Activated CD4-positive, alpha-beta memory T cell treated with anti-CD3 and anti-CD28 coated beads for 36 hours (primary cell): ENCODE measurements around the gene ZNF593. TPM values are rescaled to one million over a fixed set of nuclear protein-coding genes. Genes with fewer than 3 reads are reported as not detected.
A peak's percentile ranks its signal among the peaks of the same experiment; 100 is the strongest.

Experiments used
- CTCF ChIA-PET: fragments of 350-600 bp; sonication (Branson Sonifier 250); formaldehyde crosslinking; loops from one replicate; lab custom pipeline; 2021; ENCODE audit warnings: antibody characterized with exemption, inconsistent platforms; lab: Charles Lee
- POLR2A ChIA-PET: fragments of 350-600 bp; sonication (Branson Sonifier 250); formaldehyde crosslinking; loops from one replicate; lab custom pipeline; 2021; ENCODE audit warnings: antibody characterized with exemption; lab: Charles Lee
- DNase-seq: peaks from one replicate; pipeline ENCODE4 v3.0.0-alpha.2; 2020
- H3K27ac Mint-ChIP-seq: one replicate; pipeline ENCODE4 v1.8.0; 2021; ENCODE audit warnings: mixed read lengths
- H3K27me3 Mint-ChIP-seq: one replicate; pipeline ENCODE4 v1.8.0; 2021; ENCODE audit warnings: mixed read lengths
- H3K36me3 Mint-ChIP-seq: one replicate; pipeline ENCODE4 v1.8.0; 2021; ENCODE audit warnings: mixed read lengths
- H3K4me1 Mint-ChIP-seq: one replicate; pipeline ENCODE4 v1.8.0; 2021; ENCODE audit warnings: low read depth, mixed read lengths
- H3K4me3 Mint-ChIP-seq: one replicate; pipeline ENCODE4 v1.8.0; 2021; ENCODE audit warnings: mild to moderate bottlenecking, mixed read lengths
- H3K9me3 Mint-ChIP-seq: one replicate; pipeline ENCODE4 v1.8.0; 2021; ENCODE audit warnings: mixed read lengths
- intact Hi-C: fragments of 100-400 bp; cut with micrococcal nuclease; formaldehyde crosslinking; loops from one replicate; pipeline ENCODE4 v1.15.1; 2023
- total RNA-seq, 2 experiments: library from RNA; stranded (reverse); gene quantifications; one replicate each; pipeline ENCODE4 v1.2.3, GENCODE V29; 2021

ZNF593 gene
- total RNA-seq, 2 experiments from 2014 or later: 37.4 to 38.0 TPM

GRCh38 chr1:26163684-26164035, 6.0 kb upstream of the ZNF593 start:
- Mint-ChIP-seq H3K36me3 (no peaks in the 10 kb centered on the region), H3K4me3 (peak overlapping the region; percentile 37), H3K9me3 (no peaks in the 10 kb centered on the region), H3K4me1 (peaks cover 10% of the 10 kb centered on the region), H3K27me3 (peaks cover 23% of the 10 kb centered on the region), H3K27ac (no peak overlapping the region)
- no peak for DNase-seq
- ChIA-PET POLR2A (no interaction called here), CTCF (interaction anchor here (0.6 to 3.5 kb wide), 8 partner anchors 10 to 583 kb away, joined by 3 to 19 read pairs (median 3); no protein-coding TSS in a partner anchor)
- intact Hi-C loops: loop anchor here (5.0 kb wide), 2 partner anchors 56 to 126 kb away; no protein-coding TSS in a partner anchor

- H3K36me3 Mint-ChIP-seq: no peaks in the 10 kb centered on the region
- H3K9me3 Mint-ChIP-seq: no peaks in the 10 kb centered on the region
- peak overlapping the region; percentile 25 for H3K4me3 Mint-ChIP-seq
- POLR2A ChIA-PET: no interaction called here
- H3K27me3 Mint-ChIP-seq: peaks cover 21% of the 10 kb centered on the region
- intact Hi-C loops: loop anchor here (5.0 kb wide), 2 partner anchors 57 to 127 kb away; no protein-coding TSS in a partner anchor
- H3K4me1 Mint-ChIP-seq: peaks cover 11% of the 10 kb centered on the region
- no peak overlapping the region for H3K27ac Mint-ChIP-seq
- CTCF ChIA-PET: interaction anchor here (0.7 to 3.5 kb wide), 8 partner anchors 9 to 269 kb away, joined by 3 to 19 read pairs (median 3); no protein-coding TSS in a partner anchor
- peak; percentile 47 for DNase-seq
These were observed 5.5 kb upstream of the ZNF593 start for GRCh38 chr1:26164036-26164860.

GRCh38 chr1:26164861-26165842, 4.6 kb upstream of the ZNF593 start:
- Mint-ChIP-seq H3K4me1 (peaks cover 14% of the 10 kb centered on the region), H3K27me3 (peaks cover 15% of the 10 kb centered on the region), H3K9me3 (no peaks in the 10 kb centered on the region), H3K36me3 (no peaks in the 10 kb centered on the region), H3K4me3 (no peak overlapping the region), H3K27ac (no peak overlapping the region)
- intact Hi-C loops: loop anchor here (5.0 kb wide), 3 partner anchors 58 to 157 kb away; no protein-coding TSS in a partner anchor
- DNase-seq: no peak
- CTCF ChIA-PET: interaction anchor here (0.6 to 1.7 kb wide), 5 partner anchors 38 to 157 kb away, joined by 3 to 6 read pairs (median 4); no protein-coding TSS in a partner anchor
- POLR2A ChIA-PET: no interaction called here

- no peak overlapping the region for H3K4me3 Mint-ChIP-seq
- peaks cover 13% of the 10 kb centered on the region for H3K27me3 Mint-ChIP-seq
- no peak overlapping the region for H3K27ac Mint-ChIP-seq
- no peak for DNase-seq
- no peaks in the 10 kb centered on the region for H3K9me3 Mint-ChIP-seq
- H3K4me1 Mint-ChIP-seq: peaks cover 25% of the 10 kb centered on the region
- POLR2A ChIA-PET: no interaction called here
- peaks cover 2% of the 10 kb centered on the region for H3K36me3 Mint-ChIP-seq
- intact Hi-C loops: loop anchor here (5.0 kb wide), 1 partner anchor 156 kb away; no protein-coding TSS in a partner anchor
- CTCF ChIA-PET: no interaction called here
These were observed 2.9 kb upstream of the ZNF593 start for GRCh38 chr1:26166719-26167281.

- H3K4me3 Mint-ChIP-seq: peak within 1 kb of the TSS; percentile 83
- CTCF ChIA-PET: interaction anchor here (0.8 to 3.1 kb wide), 13 partner anchors 11 to 247 kb away, joined by 3 to 80 read pairs (median 12); partner anchors contain the start of genes CD52, CEP85 and FAM110D
- intact Hi-C loops: loop anchor here (1.0 to 5.0 kb wide), 3 partner anchors 42 to 154 kb away; no protein-coding TSS in a partner anchor
- DNase-seq: no peak
- POLR2A ChIA-PET: interaction anchor here (1.3 to 2.2 kb wide), 2 partner anchors 10 to 66 kb away, joined by 3 to 19 read pairs; partner anchors contain the start of gene CEP85
- H3K36me3 Mint-ChIP-seq: peaks cover 5% of the 10 kb centered on the region
- peak within 1 kb of the TSS; percentile 72 for H3K27ac Mint-ChIP-seq
- H3K27me3 Mint-ChIP-seq: peaks cover 4% of the 10 kb centered on the region
- H3K9me3 Mint-ChIP-seq: no peaks in the 10 kb centered on the region
- peaks cover 21% of the 10 kb centered on the region for H3K4me1 Mint-ChIP-seq
These were observed 1.1 kb upstream of the ZNF593 start, which contains the start of gene C1orf232 for GRCh38 chr1:26168410-26169197. C1orf232 (minus strand) TSS chr1:26168963; CDS start chr1:26168499, 464 bp downstream.

GRCh38 chr1:26169198-26169554, 532 bp upstream of the ZNF593 start:
- ChIA-PET POLR2A (interaction anchor here (1.1 to 2.2 kb wide), 3 partner anchors 9 to 65 kb away, joined by 3 to 19 read pairs (median 4); partner anchors contain the start of gene CEP85), CTCF (interaction anchor here (0.6 to 3.1 kb wide), 52 partner anchors 10 to 498 kb away, joined by 3 to 80 read pairs (median 4); partner anchors contain the start of genes CD52, CEP85, DHDDS and FAM110D)
- Mint-ChIP-seq H3K4me1 (peaks cover 21% of the 10 kb centered on the region), H3K27ac (no peak overlapping the region), H3K4me3 (peak overlapping the region; percentile 83), H3K27me3 (no peaks in the 10 kb centered on the region), H3K36me3 (peaks cover 5% of the 10 kb centered on the region), H3K9me3 (no peaks in the 10 kb centered on the region)
- intact Hi-C loops: loop anchor here (1.0 to 5.0 kb wide), 3 partner anchors 42 to 153 kb away; no protein-coding TSS in a partner anchor
- no peak for DNase-seq

- H3K27ac Mint-ChIP-seq: peak overlapping the region; percentile 72
- no peak for DNase-seq
- no peaks in the 10 kb centered on the region for H3K27me3 Mint-ChIP-seq
- ChIA-PET CTCF (interaction anchor here (0.7 to 3.1 kb wide), 31 partner anchors 10 to 1827 kb away, joined by 3 to 80 read pairs (median 6); partner anchors contain the start of genes CD52, CEP85, FAM110D and MTFR1L), POLR2A (interaction anchor here (1.0 to 2.2 kb wide), 2 partner anchors 64 to 115 kb away, joined by 4 to 19 read pairs; partner anchors contain the start of gene CEP85)
- peaks cover 5% of the 10 kb centered on the region for H3K36me3 Mint-ChIP-seq
- H3K4me3 Mint-ChIP-seq: peak overlapping the region; percentile 83
- peaks cover 17% of the 10 kb centered on the region for H3K4me1 Mint-ChIP-seq
- H3K9me3 Mint-ChIP-seq: no peaks in the 10 kb centered on the region
- intact Hi-C loops: no loop called here
These were observed 739 bp downstream of the ZNF593 start for GRCh38 chr1:26170472-26170821.

- no peaks in the 10 kb centered on the region for H3K9me3 Mint-ChIP-seq
- H3K27me3 Mint-ChIP-seq: no peaks in the 10 kb centered on the region
- peak within 1 kb of the TSS; percentile 83 for H3K4me3 Mint-ChIP-seq
- peaks cover 15% of the 10 kb centered on the region for H3K4me1 Mint-ChIP-seq
- H3K27ac Mint-ChIP-seq: no peak within 1 kb of the TSS
- no peak for DNase-seq
- intact Hi-C loops: no loop called here
- peaks cover 5% of the 10 kb centered on the region for H3K36me3 Mint-ChIP-seq
- ChIA-PET CTCF (interaction anchor here (1.0 to 1.6 kb wide), 5 partner anchors 26 to 192 kb away, joined by 3 to 9 read pairs (median 3); partner anchors contain the start of gene CEP85), POLR2A (interaction anchor here (1.0 to 1.2 kb wide), 2 partner anchors 62 to 64 kb away, joined by 3 to 4 read pairs; partner anchors contain the start of gene CEP85)
These were observed 1.7 kb downstream of the ZNF593 start, which contains the start of gene ZNF593OS for GRCh38 chr1:26171084-26172072. ZNF593OS (minus strand) TSS chr1:26171832; CDS start chr1:26171661, 171 bp downstream.

- no peaks in the 10 kb centered on the region for H3K9me3 Mint-ChIP-seq
- intact Hi-C loops: no loop called here
- peaks cover 13% of the 10 kb centered on the region for H3K4me1 Mint-ChIP-seq
- peaks cover 5% of the 10 kb centered on the region for H3K36me3 Mint-ChIP-seq
- CTCF ChIA-PET: no interaction called here
- H3K27ac Mint-ChIP-seq: no peak overlapping the region
- POLR2A ChIA-PET: interaction anchor here (0.6 kb wide), 1 partner anchor 17 kb away, joined by 3 read pairs; no protein-coding TSS in a partner anchor
- no peak overlapping the region for H3K4me3 Mint-ChIP-seq
- no peaks in the 10 kb centered on the region for H3K27me3 Mint-ChIP-seq
- DNase-seq: no peak
These were observed 5.6 kb downstream of the ZNF593 start for GRCh38 chr1:26175346-26175745.
